Cardiac septum (tissue), 1 donor: ENCODE measurements around the gene TMEM178B. TPM values are rescaled to one million over a fixed set of nuclear protein-coding genes. Genes with fewer than 3 reads are reported as not detected.

ENCODE experiments used
- DNase-seq: peaks from one replicate; pipeline ENCODE4 v3.0.0-alpha.2; 2020; ENCODE audit warnings: low spot score
- intact Hi-C: fragments of 100-400 bp; cut with DNase I; formaldehyde crosslinking; loops from one replicate; pipeline ENCODE4 v1.14.0; 2022
- total RNA-seq: library from RNA; stranded (reverse); fragmentation: NEBNext Ultra II Directional; extraction: Animal tissue kit (Norgen Biotek cat#: 25700); gene quantifications from one replicate; pipeline ENCODE4 v1.2.1, GENCODE V29; 2021
- donor health status: DM: no; HTN: no; CAD: no.

Gene TMEM178B
- total RNA-seq, 1 donor from 2014 or later, result 15.2 TPM

GRCh38 chr7:141427134-141427533 lies 353.3 kb downstream of the TMEM178B start:
- intact Hi-C loops, result no loop called here

GRCh38 chr7:141430455-141431139 lies 356.7 kb downstream of the TMEM178B start:
- DNase-seq, result no peak
- intact Hi-C loops, result no loop called here

More at GRCh38 chr7:141427134-141427533, 353.3 kb downstream of the TMEM178B start:
- DNase-seq, result no peak

GRCh38 chr7:141431140-141431479 lies 357.2 kb downstream of the TMEM178B start:
- intact Hi-C loops, result no loop called here
- no peak for DNase-seq

- intact Hi-C loops, result no loop called here
- DNase-seq, result no peak
These were observed 357.8 kb downstream of the TMEM178B start for GRCh38 chr7:141431711-141432110.

GRCh38 chr7:141433698-141434097 lies 359.8 kb downstream of the TMEM178B start:
- no peak for DNase-seq
- intact Hi-C loops, result no loop called here

- intact Hi-C loops, result no loop called here
- no peak for DNase-seq
These were observed 362.3 kb downstream of the TMEM178B start for GRCh38 chr7:141436139-141436538.

- intact Hi-C loops, result no loop called here
- no peak for DNase-seq
These were observed 362.8 kb downstream of the TMEM178B start for GRCh38 chr7:141436575-141437075.

- intact Hi-C loops, result no loop called here
- DNase-seq, result no peak
These were observed 365.3 kb downstream of the TMEM178B start for GRCh38 chr7:141439164-141439563.

GRCh38 chr7:141439776-141440175 lies 365.9 kb downstream of the TMEM178B start:
- intact Hi-C loops, result no loop called here
- no peak for DNase-seq

GRCh38 chr7:141441837-141442627 lies 368.2 kb downstream of the TMEM178B start:
- intact Hi-C loops, result no loop called here
- DNase-seq, result no peak

- intact Hi-C loops, result no loop called here
- no peak for DNase-seq
These were observed 368.9 kb downstream of the TMEM178B start for GRCh38 chr7:141442781-141443180.

GRCh38 chr7:141444961-141445360 lies 371.1 kb downstream of the TMEM178B start:
- DNase-seq, result no peak
- intact Hi-C loops, result no loop called here

GRCh38 chr7:141451232-141451631 lies 377.4 kb downstream of the TMEM178B start:
- no peak for DNase-seq
- intact Hi-C loops, result no loop called here

GRCh38 chr7:141452911-141453310 lies 379.0 kb downstream of the TMEM178B start:
- no peak for DNase-seq
- intact Hi-C loops, result no loop called here

- intact Hi-C loops, result no loop called here
These were observed 380.5 kb downstream of the TMEM178B start for GRCh38 chr7:141454338-141454737.

GRCh38 chr7:141455723-141456122 lies 381.9 kb downstream of the TMEM178B start:
- no peak for DNase-seq
- intact Hi-C loops, result no loop called here

More at GRCh38 chr7:141454338-141454737, 380.5 kb downstream of the TMEM178B start:
- no peak for DNase-seq

- intact Hi-C loops, result no loop called here
- DNase-seq, result no peak
These were observed 382.4 kb downstream of the TMEM178B start for GRCh38 chr7:141456298-141456697.

- intact Hi-C loops, result no loop called here
- DNase-seq, result no peak
These were observed 382.8 kb downstream of the TMEM178B start for GRCh38 chr7:141456711-141457110.

- intact Hi-C loops, result no loop called here
- DNase-seq, result no peak
These were observed 387.2 kb downstream of the TMEM178B start for GRCh38 chr7:141460781-141461715.

GRCh38 chr7:141461924-141462323 lies 388.1 kb downstream of the TMEM178B start:
- intact Hi-C loops, result no loop called here
- no peak for DNase-seq
